GM12878 (cell line): Measurements from ENCODE around the gene TMEM272. TPM values are rescaled to one million over a fixed set of nuclear protein-coding genes. Genes with fewer than 3 reads are reported as not detected.

Experiments used
- ATAC-seq: fragments of 200-7000 bp; cut with Tn5 transposase; 3 replicates; pipeline ENCODE4 v1.9.1; 2020; ENCODE audit warnings: mild to moderate bottlenecking, moderate library complexity
- BruUV-seq: library from RNA; stranded (reverse); fragments of 400-500 nt; replicated peaks from 2 replicates; lab custom pipeline; 2021; lab: Mats Ljungman, UMichigan
- CTCF ChIA-PET: fragments of 300-600 bp; sonication (Branson Sonifier 250); formaldehyde crosslinking; extraction: SDS; loops from one replicate; lab custom pipeline; 2021; ENCODE audit warnings: inconsistent platforms; lab: Yijun Ruan, JAX
- POLR2A ChIA-PET: fragments of 350-600 bp; formaldehyde crosslinking; extraction: SDS; loops from one replicate; lab custom pipeline; 2021; ENCODE audit warnings: inconsistent platforms; lab: Charles Lee
- RAD21 ChIA-PET: fragments of 300-600 bp; sonication (Branson Sonifier 250); formaldehyde crosslinking; loops from one replicate; lab custom pipeline; 2023; ENCODE audit warnings: antibody characterized with exemption; ENCODE audit not compliant: unreplicated experiment; lab: Charles Lee
- SMC1A ChIA-PET: fragments of 300-600 bp; sonication (Branson Sonifier 250); formaldehyde crosslinking; loops from one replicate; lab custom pipeline; 2023; ENCODE audit not compliant: unreplicated experiment, uncharacterized antibody; lab: Charles Lee
- DNase-seq: peaks from one replicate; pipeline ENCODE4 v3.0.0-alpha.2; 2011; ENCODE audit warnings: low read depth, low spot score
- FAIRE-seq: peaks from 3 replicates; lab custom pipeline; 2011; peaks lifted over from hg19 to GRCh38; lab: Jason Lieb, UNC
- H2AFZ ChIP-seq: 2 replicates; pipeline ENCODE4 v1.6.0; 2011; ENCODE audit warnings: low read depth, low read length, control low read depth; ENCODE audit not compliant: control insufficient read depth
- H3K27ac ChIP-seq: 2 replicates; pipeline ENCODE4 v1.5.1; 2011; ENCODE audit warnings: control low read depth; ENCODE audit not compliant: control insufficient read depth, insufficient read depth
- H3K27me3 ChIP-seq, 2 experiments: replicated peaks in 1 of 2; 2 replicates each; pipeline versions ENCODE4 v1.6.0 to v1.6.1; 2011; ENCODE audit warnings: low read length in 1 of 2; ENCODE audit not compliant: control insufficient read depth in 2 of 2, insufficient read depth in 2 of 2
- H3K36me3 ChIP-seq, 2 experiments: 2 replicates each; pipeline ENCODE4 v1.5.1; 2011; ENCODE audit warnings: low read length in 1 of 2; ENCODE audit not compliant: control insufficient read depth in 2 of 2, insufficient read depth in 2 of 2
- H3K4me1 ChIP-seq: 2 replicates; pipeline ENCODE4 v1.6.1; 2011; ENCODE audit warnings: mild to moderate bottlenecking, low read length, moderate library complexity, mixed read lengths; ENCODE audit not compliant: control insufficient read depth, insufficient read depth
- H3K4me2 ChIP-seq: 2 replicates; pipeline ENCODE4 v1.6.0; 2011; ENCODE audit warnings: control low read depth; ENCODE audit not compliant: control insufficient read depth, insufficient read depth
- H3K4me3 ChIP-seq: fragments of 200-600 bp; sonication (generic); 2 replicates; pipeline ENCODE4 v1.5.1; 2016
- H3K79me2 ChIP-seq: 2 replicates; pipeline ENCODE4 v1.6.0; 2011; ENCODE audit warnings: low read length; ENCODE audit not compliant: control insufficient read depth, insufficient read depth
- H3K9ac ChIP-seq: 2 replicates; pipeline ENCODE4 v1.8.0; 2011; ENCODE audit warnings: low read length, control low read depth, mixed read lengths; ENCODE audit not compliant: control insufficient read depth, insufficient read depth
- H3K9me3 ChIP-seq: replicated peaks from 3 replicates; pipeline ENCODE4 v1.5.1; 2011; ENCODE audit warnings: mild to moderate bottlenecking, low read length; ENCODE audit not compliant: control insufficient read depth, insufficient read depth
- H4K20me1 ChIP-seq: 2 replicates; pipeline ENCODE4 v1.6.0; 2011; ENCODE audit not compliant: control insufficient read depth, insufficient read depth
- CREB1 ChIP-seq: IDR thresholded peaks from 2 replicates; pipeline ENCODE4 v1.6.1; 2012; ENCODE audit warnings: low read depth, mild to moderate bottlenecking, inconsistent platforms
- CTCF ChIP-seq, 3 experiments: IDR thresholded peaks in 2 of 3; conservative IDR thresholded peaks in 1 of 3; 2 replicates each; pipeline ENCODE4 v1.5.1; 2011; ENCODE audit warnings: low read depth in 3 of 3, low read length in 3 of 3, mild to moderate bottlenecking in 3 of 3, control low read depth in 2 of 3, moderate library complexity in 2 of 3, inconsistent platforms in 1 of 3, mixed read lengths in 1 of 3; ENCODE audit not compliant: control insufficient read depth in 2 of 3, insufficient read depth in 1 of 3; ENCODE audit errors: extremely low read depth in 1 of 3
- E2F4 ChIP-seq: IDR thresholded peaks from 2 replicates; pipeline ENCODE4 v1.6.1; 2012; ENCODE audit warnings: low read depth, low read length, improper control_type of control experiment
- IKZF1 ChIP-seq: fragments of 450-650 bp; conservative IDR thresholded peaks from 2 replicates; pipeline ENCODE4 v1.6.1; 2017; ENCODE audit warnings: antibody characterized with exemption, mild to moderate bottlenecking
- MEF2B ChIP-seq: fragments of 450-650 bp; IDR thresholded peaks from 2 replicates; pipeline ENCODE4 v1.6.1; 2018; ENCODE audit warnings: mild to moderate bottlenecking, moderate library complexity; ENCODE audit not compliant: partially characterized antibody, poor library complexity, severe bottlenecking
- RB1 ChIP-seq: fragments of 450-650 bp; formaldehyde crosslinking; IDR thresholded peaks from 2 replicates; pipeline ENCODE4 v1.6.1; 2017; ENCODE audit warnings: mild to moderate bottlenecking, borderline replicate concordance
- TCF12 ChIP-seq: IDR thresholded peaks from 2 replicates; pipeline ENCODE4 v1.6.1; 2011; ENCODE audit warnings: low read depth, mild to moderate bottlenecking, low read length
- WRNIP1 ChIP-seq: IDR thresholded peaks from 2 replicates; pipeline ENCODE4 v1.6.1; 2011; ENCODE audit warnings: low read depth, low read length, improper control_type of control experiment, borderline replicate concordance
- YBX1 ChIP-seq: fragments of 450-650 bp; IDR thresholded peaks from 2 replicates; pipeline ENCODE4 v1.6.1; 2016; ENCODE audit warnings: antibody characterized with exemption
- YY1 ChIP-seq: IDR thresholded peaks from 2 replicates; pipeline ENCODE4 v1.6.1; 2011; ENCODE audit warnings: low read depth, mild to moderate bottlenecking, low read length
- ZNF217 ChIP-seq: fragments of 450-650 bp; IDR thresholded peaks from 2 replicates; pipeline ENCODE4 v1.6.1; 2017; ENCODE audit warnings: antibody characterized with exemption, mild to moderate bottlenecking
- ZNF384 ChIP-seq: IDR thresholded peaks from 2 replicates; pipeline ENCODE4 v1.6.1; 2012; ENCODE audit warnings: low read depth, mild to moderate bottlenecking, low read length, improper control_type of control experiment, borderline replicate concordance
- ZNF622 ChIP-seq: fragments of 450-650 bp; IDR thresholded peaks from 2 replicates; pipeline ENCODE4 v1.6.1; 2017; ENCODE audit warnings: mild to moderate bottlenecking, inconsistent platforms
- ZZZ3 ChIP-seq: IDR thresholded peaks from 2 replicates; pipeline ENCODE4 v1.6.1; 2011; ENCODE audit warnings: low read depth; ENCODE audit not compliant: control insufficient read depth, insufficient read length
- WGBS: methylation state at CpG from one replicate; pipeline ENCODE4 v1.1.6; 2016; ENCODE audit warnings: low lambda C conversion rate; ENCODE audit not compliant: insufficient replicate concordance, insufficient coverage; ENCODE audit errors: missing lambda C conversion rate; 5-methylcytosine and 5-hydroxymethylcytosine counted together
- in situ Hi-C: fragments of 300-500 bp; cut with MboI; formaldehyde crosslinking; loops from 9 replicates; pipeline ENCODE4 v1.14.3; 2018; ENCODE audit warnings: mixed read lengths
- intact Hi-C: fragments of 100-400 bp; cut with micrococcal nuclease; formaldehyde crosslinking; loops from one replicate; pipeline ENCODE4 v1.14.2; 2022; ENCODE audit not compliant: unreplicated experiment
- polyA plus RNA-seq, 11 experiments: library from polyadenylated mRNA; depleted of rRNA in 4 of 11; unstranded in 6 of 11; stranded (reverse) in 5 of 11; fragments of >200 nt; fragmentation: Nextera tagmentation in 4 of 11; fragmentation: Illumina TruSeq in 1 of 11; extraction: Ambion mirVana in 4 of 11; extraction: Trizol in 1 of 11; gene quantifications; 1 replicate in 1 of 11; 2 replicates in 10 of 11; pipeline versions ENCODE4 v1.2.1 to v1.2.3, GENCODE V29; 2011 to 2016; ENCODE audit warnings: inconsistent platforms in 2 of 11, missing spikeins in 2 of 11, low read depth in 1 of 11
- total RNA-seq, 4 experiments: library from RNA; depleted of rRNA in 3 of 4; stranded (reverse); fragments of >200 nt in 3 of 4; fragmentation: Illumina TruSeq in 1 of 4; extraction: Trizol in 1 of 4; gene quantifications; 2 replicates each; pipeline versions ENCODE4 v1.2.1 to v1.2.3, GENCODE V29; 2013 to 2021
- TF ChIP-seq, protein P1 (sequence below): fragments of 450-650 bp; IDR thresholded peaks from 2 replicates; pipeline ENCODE4 v1.6.1; 2016; ENCODE audit warnings: mild to moderate bottlenecking
- TF ChIP-seq, protein P2 (sequence below): IDR thresholded peaks from 2 replicates; pipeline ENCODE4 v1.6.1; 2011; ENCODE audit warnings: low read depth, mild to moderate bottlenecking, low read length, moderate library complexity, borderline replicate concordance; ENCODE audit errors: extremely low read depth
- TF ChIP-seq, protein P3 (sequence below): fragments of 450-650 bp; IDR thresholded peaks from 2 replicates; pipeline ENCODE4 v1.6.1; 2017; ENCODE audit warnings: mild to moderate bottlenecking

The TMEM272 gene
- total and polyA plus RNA-seq, 10 of the 15 experiments (the other 5 are each of a cell fraction or from before 2014, with no cell fraction given), result 0.01 to 0.04 TPM; not detected in 8

DNA sequence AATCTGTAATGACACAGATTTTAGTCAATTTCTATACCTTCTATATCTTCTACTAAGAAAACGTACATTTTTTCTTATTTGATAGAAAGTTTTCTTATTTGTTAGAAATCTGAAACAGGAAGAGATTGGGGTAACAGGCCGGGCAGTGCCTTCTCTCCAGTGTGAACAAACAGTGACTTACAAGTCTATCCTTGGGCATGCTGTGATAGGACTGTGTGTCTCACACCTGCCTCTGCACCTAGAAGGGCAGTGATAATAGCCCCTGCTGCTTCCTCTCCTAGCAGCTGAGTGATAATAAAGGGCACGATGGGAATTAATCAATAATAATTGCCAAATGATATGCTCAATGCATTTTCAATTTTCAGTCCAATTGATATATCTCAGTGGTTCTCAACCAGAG, 1.4 kb downstream of the TMEM272 start (continued):
- TF ChIP-seq CREB1, result no peak
- TF ChIP-seq RB1, result no peak
- no peak for TF ChIP-seq IKZF1
- no peak for TF ChIP-seq ZNF384
- TF ChIP-seq TCF12, result no peak
- TF ChIP-seq YBX1, result no peak
- TF ChIP-seq, protein P1, sequence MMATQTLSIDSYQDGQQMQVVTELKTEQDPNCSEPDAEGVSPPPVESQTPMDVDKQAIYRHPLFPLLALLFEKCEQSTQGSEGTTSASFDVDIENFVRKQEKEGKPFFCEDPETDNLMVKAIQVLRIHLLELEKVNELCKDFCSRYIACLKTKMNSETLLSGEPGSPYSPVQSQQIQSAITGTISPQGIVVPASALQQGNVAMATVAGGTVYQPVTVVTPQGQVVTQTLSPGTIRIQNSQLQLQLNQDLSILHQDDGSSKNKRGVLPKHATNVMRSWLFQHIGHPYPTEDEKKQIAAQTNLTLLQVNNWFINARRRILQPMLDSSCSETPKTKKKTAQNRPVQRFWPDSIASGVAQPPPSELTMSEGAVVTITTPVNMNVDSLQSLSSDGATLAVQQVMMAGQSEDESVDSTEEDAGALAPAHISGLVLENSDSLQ, result no peak

- no peaks in the 10 kb centered on the region for H4K20me1 ChIP-seq
- SMC1A ChIA-PET, result interaction anchor here (1.3 kb wide), 1 partner anchor 12 kb away, joined by 4 read pairs; no protein-coding TSS in a partner anchor
- DNase-seq (no peak), FAIRE-seq (no peak), ATAC-seq (no peak)
- intact Hi-C loops, result no loop called here
- no peaks in the 10 kb centered on the region for H3K9me3 ChIP-seq
- in situ Hi-C loops, result no loop called here
- H2AFZ ChIP-seq, result no peak overlapping the region
- H3K4me3 ChIP-seq, result no peak overlapping the region
- BruUV-seq, result no TSS peak
- CTCF ChIA-PET, result interaction anchor here (0.9 to 1.0 kb wide), 2 partner anchors 26 to 171 kb away, joined by 3 to 4 read pairs; partner anchors contain the start of gene ALG11
- H3K9ac ChIP-seq, result no peak overlapping the region
- RAD21 ChIA-PET, result interaction anchor here (1.2 kb wide), 1 partner anchor 26 kb away, joined by 3 read pairs; no protein-coding TSS in a partner anchor
- no peaks in the 10 kb centered on the region for H3K36me3 ChIP-seq
- no peak overlapping the region for H3K27ac ChIP-seq
- H3K79me2 ChIP-seq, result no peaks in the 10 kb centered on the region
- no peaks in the 10 kb centered on the region for H3K4me1 ChIP-seq
- WGBS, result 20% methylated on average over 6 of the region's 6 CpGs
- peaks cover 0 to 3% of the 10 kb centered on the region in 2 experiments; a peak in 2 of 4 replicates for H3K27me3 ChIP-seq
- H3K4me2 ChIP-seq, result no peak overlapping the region
- POLR2A ChIA-PET, result no interaction called here
- TF ChIP-seq CTCF (IDR thresholded peaks at IDR 0.05 in 2 of 3, conservative IDR thresholded peaks at IDR 0.05 in 1 of 3; ENCODE audit: control insufficient read depth in 2 of 3, extremely low read depth in 1 of 3, insufficient read depth in 1 of 3, low read depth in 3 of 3, low read length in 3 of 3) (no peak), YY1 (no peak), ZNF217 (no peak), WRNIP1 (no peak), MEF2B (no peak), E2F4 (no peak), ZNF622 (no peak), ZZZ3 (no peak)
- TF ChIP-seq, protein P2, sequence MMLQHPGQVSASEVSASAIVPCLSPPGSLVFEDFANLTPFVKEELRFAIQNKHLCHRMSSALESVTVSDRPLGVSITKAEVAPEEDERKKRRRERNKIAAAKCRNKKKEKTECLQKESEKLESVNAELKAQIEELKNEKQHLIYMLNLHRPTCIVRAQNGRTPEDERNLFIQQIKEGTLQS, result no peak
- TF ChIP-seq, protein P3, sequence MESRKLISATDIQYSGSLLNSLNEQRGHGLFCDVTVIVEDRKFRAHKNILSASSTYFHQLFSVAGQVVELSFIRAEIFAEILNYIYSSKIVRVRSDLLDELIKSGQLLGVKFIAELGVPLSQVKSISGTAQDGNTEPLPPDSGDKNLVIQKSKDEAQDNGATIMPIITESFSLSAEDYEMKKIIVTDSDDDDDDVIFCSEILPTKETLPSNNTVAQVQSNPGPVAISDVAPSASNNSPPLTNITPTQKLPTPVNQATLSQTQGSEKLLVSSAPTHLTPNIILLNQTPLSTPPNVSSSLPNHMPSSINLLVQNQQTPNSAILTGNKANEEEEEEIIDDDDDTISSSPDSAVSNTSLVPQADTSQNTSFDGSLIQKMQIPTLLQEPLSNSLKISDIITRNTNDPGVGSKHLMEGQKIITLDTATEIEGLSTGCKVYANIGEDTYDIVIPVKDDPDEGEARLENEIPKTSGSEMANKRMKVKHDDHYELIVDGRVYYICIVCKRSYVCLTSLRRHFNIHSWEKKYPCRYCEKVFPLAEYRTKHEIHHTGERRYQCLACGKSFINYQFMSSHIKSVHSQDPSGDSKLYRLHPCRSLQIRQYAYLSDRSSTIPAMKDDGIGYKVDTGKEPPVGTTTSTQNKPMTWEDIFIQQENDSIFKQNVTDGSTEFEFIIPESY, result no peak
Observed at GRCh38 chr13:51841732-51842131, 3.2 kb downstream of the TMEM272 start.
